OCI-LY7 (cell line): Measurements from ENCODE around the gene KLF8. TPM values are rescaled to one million over a fixed set of nuclear protein-coding genes. Genes with fewer than 3 reads are reported as not detected.

Experiments
- BruUV-seq: library from RNA; stranded (reverse); fragments of 400-500 nt; replicated peaks from 2 replicates; lab custom pipeline; 2021; lab: Mats Ljungman, UMichigan
- CTCF ChIA-PET: fragments of 300-600 bp; sonication (Branson Sonifier 250); formaldehyde crosslinking; loops from one replicate; lab custom pipeline; 2022; ENCODE audit warnings: antibody characterized with exemption; ENCODE audit not compliant: unreplicated experiment; lab: Charles Lee
- POLR2A ChIA-PET: fragments of 300-600 bp; sonication (Branson Sonifier 250); formaldehyde crosslinking; loops from one replicate; lab custom pipeline; 2022; ENCODE audit warnings: antibody characterized with exemption; lab: Charles Lee
- DNase-seq: peaks from one replicate; pipeline ENCODE4 v3.0.0-alpha.2; 2015; ENCODE audit warnings: low spot score
- H2AFZ ChIP-seq: fragments of 200-600 bp; sonication (generic), shearing (Covaris generic); 2 replicates; pipeline ENCODE4 v1.6.1; 2014; ENCODE audit warnings: mild to moderate bottlenecking, antibody characterized with exemption, low read length, moderate library complexity
- H3K27ac ChIP-seq: fragments of 200-600 bp; sonication (generic); 2 replicates; pipeline ENCODE4 v1.5.1; 2014; ENCODE audit warnings: mixed run types, low read depth, mild to moderate bottlenecking, moderate library complexity, low read length, inconsistent platforms; ENCODE audit not compliant: poor library complexity, severe bottlenecking
- H3K36me3 ChIP-seq: fragments of 200-600 bp; sonication (generic); 2 replicates; pipeline ENCODE4 v1.6.1; 2014; ENCODE audit warnings: mild to moderate bottlenecking, antibody characterized with exemption, low read length, moderate library complexity, mixed read lengths; ENCODE audit not compliant: insufficient read depth
- H3K4me1 ChIP-seq: fragments of 200-600 bp; sonication (generic); 2 replicates; pipeline ENCODE4 v1.5.1; 2014; ENCODE audit warnings: mild to moderate bottlenecking, low read length; ENCODE audit not compliant: insufficient read depth, poor library complexity, severe bottlenecking
- H3K4me2 ChIP-seq: fragments of 200-600 bp; sonication (generic); 2 replicates; pipeline ENCODE4 v1.6.1; 2014; ENCODE audit warnings: mild to moderate bottlenecking, low read length
- H3K4me3 ChIP-seq: fragments of 200-600 bp; sonication (generic); 2 replicates; pipeline ENCODE4 v1.5.1; 2014; ENCODE audit warnings: mild to moderate bottlenecking, low read depth, low read length; ENCODE audit not compliant: poor library complexity, severe bottlenecking
- H3K79me2 ChIP-seq: fragments of 200-600 bp; sonication (generic); 2 replicates; pipeline ENCODE4 v1.6.1; 2016; ENCODE audit warnings: low read depth, mild to moderate bottlenecking, low read length, moderate library complexity, mixed read lengths; ENCODE audit not compliant: insufficient read depth
- H3K9me2 ChIP-seq: fragments of 200-600 bp; sonication (generic); 2 replicates; pipeline ENCODE4 v1.6.1; 2016; ENCODE audit warnings: mild to moderate bottlenecking, low read length, mixed read lengths; ENCODE audit not compliant: insufficient read depth
- H3K9me3 ChIP-seq: fragments of 200-600 bp; sonication (generic); 2 replicates; pipeline ENCODE4 v1.6.1; 2014; ENCODE audit warnings: mild to moderate bottlenecking, mixed run types, low read length, mixed read lengths
- H4K20me1 ChIP-seq: fragments of 200-600 bp; sonication (generic); 2 replicates; pipeline ENCODE4 v1.6.1; 2014; ENCODE audit warnings: mild to moderate bottlenecking, antibody characterized with exemption, low read length, moderate library complexity, mixed read lengths; ENCODE audit not compliant: insufficient read depth
- EZH2phosphoT487 ChIP-seq: fragments of 200-600 bp; sonication (generic); IDR thresholded peaks from 2 replicates; pipeline ENCODE4 v1.6.1; 2018; ENCODE audit warnings: low read depth, borderline replicate concordance, mild to moderate bottlenecking, mixed run types, antibody characterized with exemption, low read length, moderate library complexity, mixed read lengths
- intact Hi-C: fragments of 100-400 bp; cut with micrococcal nuclease; formaldehyde crosslinking; loops from one replicate; pipeline ENCODE4 v1.10.0; 2022; ENCODE audit not compliant: unreplicated experiment
- total RNA-seq, 2 experiments: library from RNA; depleted of rRNA in 1 of 2; stranded (reverse); fragments of >200 nt in 1 of 2; shearing (Covaris generic) in 1 of 2; gene quantifications; 2 replicates each; pipeline ENCODE4 v1.2.3, GENCODE V29; 2014 to 2022
- TF ChIP-seq, protein P1 (sequence below): fragments of 200-600 bp; sonication (generic); conservative IDR thresholded peaks from 2 replicates; pipeline ENCODE4 v1.5.1; 2014; ENCODE audit warnings: mild to moderate bottlenecking, antibody characterized with exemption, low read length, moderate library complexity, mixed read lengths

KLF8 gene
- total RNA-seq, 2 experiments from 2014 or later = not detected

DNA sequence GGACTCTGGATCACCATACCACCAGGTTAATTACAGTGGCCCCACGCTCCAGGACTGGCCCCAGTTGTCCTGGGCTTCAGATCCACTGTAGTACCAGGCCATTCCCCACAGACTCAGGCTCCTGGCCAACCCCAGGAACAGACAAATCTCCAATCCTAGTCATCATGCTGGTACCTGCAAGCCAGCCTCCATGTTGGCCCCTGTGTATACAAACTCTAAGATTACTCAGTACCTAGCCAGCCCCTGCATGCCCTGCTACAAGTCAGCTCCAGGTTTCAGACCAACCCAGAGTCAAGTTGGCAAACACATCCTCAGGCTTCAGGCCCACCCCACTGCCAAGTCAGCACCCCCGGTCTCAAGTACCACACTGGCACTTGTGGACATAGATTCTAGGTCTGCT is 85.9 kb downstream of the KLF8 start:
- Histone ChIP-seq H3K4me2 (no peak overlapping the region), H4K20me1 (no peaks in the 10 kb centered on the region), H3K4me3 (no peak overlapping the region), H2AFZ (no peak overlapping the region), H3K4me1 (no peaks in the 10 kb centered on the region), H3K27ac (no peak overlapping the region), H3K9me3 (no peaks in the 10 kb centered on the region), H3K9me2 (no peaks in the 10 kb centered on the region), H3K79me2 (no peaks in the 10 kb centered on the region), H3K36me3 (no peaks in the 10 kb centered on the region)
- TF ChIP-seq, protein P1, sequence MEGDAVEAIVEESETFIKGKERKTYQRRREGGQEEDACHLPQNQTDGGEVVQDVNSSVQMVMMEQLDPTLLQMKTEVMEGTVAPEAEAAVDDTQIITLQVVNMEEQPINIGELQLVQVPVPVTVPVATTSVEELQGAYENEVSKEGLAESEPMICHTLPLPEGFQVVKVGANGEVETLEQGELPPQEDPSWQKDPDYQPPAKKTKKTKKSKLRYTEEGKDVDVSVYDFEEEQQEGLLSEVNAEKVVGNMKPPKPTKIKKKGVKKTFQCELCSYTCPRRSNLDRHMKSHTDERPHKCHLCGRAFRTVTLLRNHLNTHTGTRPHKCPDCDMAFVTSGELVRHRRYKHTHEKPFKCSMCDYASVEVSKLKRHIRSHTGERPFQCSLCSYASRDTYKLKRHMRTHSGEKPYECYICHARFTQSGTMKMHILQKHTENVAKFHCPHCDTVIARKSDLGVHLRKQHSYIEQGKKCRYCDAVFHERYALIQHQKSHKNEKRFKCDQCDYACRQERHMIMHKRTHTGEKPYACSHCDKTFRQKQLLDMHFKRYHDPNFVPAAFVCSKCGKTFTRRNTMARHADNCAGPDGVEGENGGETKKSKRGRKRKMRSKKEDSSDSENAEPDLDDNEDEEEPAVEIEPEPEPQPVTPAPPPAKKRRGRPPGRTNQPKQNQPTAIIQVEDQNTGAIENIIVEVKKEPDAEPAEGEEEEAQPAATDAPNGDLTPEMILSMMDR = no peak
- no peak for TF ChIP-seq EZH2phosphoT487
- POLR2A ChIA-PET = no interaction called here
- CTCF ChIA-PET = no interaction called here
- DNase-seq = no peak
- intact Hi-C loops = no loop called here
- no TSS peak for BruUV-seq

DNA sequence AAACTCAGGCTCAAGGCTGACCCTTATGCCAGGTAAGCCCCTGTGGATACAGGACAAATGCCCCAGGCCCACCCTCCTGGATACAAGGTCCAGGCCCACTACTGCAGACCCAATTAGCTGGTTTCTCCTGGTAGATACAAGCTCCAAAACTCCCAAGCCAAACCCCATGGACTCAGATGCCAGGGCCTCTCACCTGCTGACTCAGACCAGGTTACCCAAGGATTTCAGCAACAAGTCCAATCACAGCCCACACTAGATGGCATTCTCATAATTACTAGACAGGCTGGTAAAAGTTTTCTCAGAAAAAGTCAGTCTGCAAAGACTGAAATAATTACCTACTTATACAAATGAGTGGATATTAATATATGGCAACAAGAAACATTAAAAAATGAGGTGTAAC is 87.0 kb downstream of the KLF8 start:
- no peaks in the 10 kb centered on the region for H4K20me1 ChIP-seq
- no peak for DNase-seq
- no peak overlapping the region for H3K4me3 ChIP-seq
- no peak overlapping the region for H3K4me2 ChIP-seq
- no peaks in the 10 kb centered on the region for H3K9me3 ChIP-seq
- no TSS peak for BruUV-seq
- no peaks in the 10 kb centered on the region for H3K79me2 ChIP-seq
- H2AFZ ChIP-seq = no peak overlapping the region
- ChIA-PET POLR2A (no interaction called here), CTCF (no interaction called here)
- TF ChIP-seq, protein P1 = no peak
- no peak for TF ChIP-seq EZH2phosphoT487
- H3K36me3 ChIP-seq = no peaks in the 10 kb centered on the region
- H3K9me2 ChIP-seq = no peaks in the 10 kb centered on the region
- H3K4me1 ChIP-seq = no peaks in the 10 kb centered on the region
- intact Hi-C loops = no loop called here
- no peak overlapping the region for H3K27ac ChIP-seq
